Epithelial cell of proximal tubule (primary cell): ENCODE measurements around the gene UST. TPM values are rescaled to one million over a fixed set of nuclear protein-coding genes. Genes with fewer than 3 reads are reported as not detected.
"Not testable (repeated sequence)": the region's sequence is repeated elsewhere in the genome, so short reads cannot be mapped to it uniquely, and the experiment has no call there.

Experiments used
- DNase-seq: peaks from one replicate; pipeline ENCODE4 v3.0.0-alpha.2; 2011; ENCODE audit warnings: low read depth
- H3K4me3 ChIP-seq: 2 replicates; pipeline ENCODE4 v1.5.1; 2011; ENCODE audit warnings: low read depth, mild to moderate bottlenecking, low read length
- CTCF ChIP-seq: conservative IDR thresholded peaks from 2 replicates; pipeline ENCODE4 v1.5.1; 2012; ENCODE audit warnings: low read depth, mild to moderate bottlenecking, low read length
- total RNA-seq: library from RNA; depleted of rRNA; stranded (reverse); fragments of >200 nt; gene quantifications from 2 replicates; pipeline ENCODE4 v1.2.3, GENCODE V29; 2015

The UST gene
- total RNA-seq, 1 donor from 2014 or later = 1.1 TPM

DNA sequence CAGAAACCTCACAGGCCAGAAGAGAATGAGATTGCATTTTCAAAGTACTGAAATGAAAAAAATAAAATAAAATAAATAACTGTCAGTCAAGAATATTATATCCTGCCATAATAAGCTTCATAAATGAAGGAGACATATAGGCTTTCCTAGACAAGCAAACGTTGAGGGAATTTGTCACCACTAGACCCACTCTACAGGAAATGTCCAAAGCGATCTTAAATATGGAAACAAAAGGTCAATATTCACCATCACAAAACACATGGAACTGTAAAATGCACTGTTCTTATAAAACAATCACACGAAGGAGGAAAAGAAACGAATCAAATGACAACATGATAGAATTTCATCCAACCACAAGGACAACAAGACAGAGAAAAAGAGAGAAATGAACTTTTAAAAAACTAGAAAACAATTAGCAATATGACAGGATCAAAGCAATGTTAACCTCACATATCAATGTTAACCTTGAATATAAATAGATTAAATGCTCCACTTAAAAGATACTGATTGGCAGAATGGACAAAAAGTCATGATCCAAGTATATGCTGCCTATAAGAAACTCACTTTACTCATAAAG, 352.0 kb downstream of the UST start:
- no peak for DNase-seq
- no peak overlapping the region for H3K4me3 ChIP-seq
- no peak for TF ChIP-seq CTCF

DNA sequence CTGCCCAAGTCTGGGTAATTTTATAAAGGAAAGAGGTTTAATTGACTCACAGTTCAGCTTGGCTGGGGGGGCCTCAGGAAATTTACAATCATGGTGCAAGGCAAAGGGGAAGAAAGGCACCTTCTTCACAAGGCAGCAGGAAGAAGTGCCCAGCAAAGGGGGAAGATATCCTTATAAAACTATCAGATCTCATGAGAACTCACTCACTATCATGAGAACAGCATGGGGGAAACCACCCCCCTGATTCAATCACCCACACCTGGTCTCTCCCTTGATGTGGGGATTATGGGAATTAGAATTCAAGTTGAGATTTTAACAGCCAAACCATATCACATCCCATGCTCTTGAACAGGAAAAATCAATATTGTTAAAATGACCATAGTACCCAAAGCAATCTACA, 355.5 kb downstream of the UST start:
- no peak for TF ChIP-seq CTCF
- DNase-seq = no peak
- H3K4me3 ChIP-seq = no peak overlapping the region

DNA sequence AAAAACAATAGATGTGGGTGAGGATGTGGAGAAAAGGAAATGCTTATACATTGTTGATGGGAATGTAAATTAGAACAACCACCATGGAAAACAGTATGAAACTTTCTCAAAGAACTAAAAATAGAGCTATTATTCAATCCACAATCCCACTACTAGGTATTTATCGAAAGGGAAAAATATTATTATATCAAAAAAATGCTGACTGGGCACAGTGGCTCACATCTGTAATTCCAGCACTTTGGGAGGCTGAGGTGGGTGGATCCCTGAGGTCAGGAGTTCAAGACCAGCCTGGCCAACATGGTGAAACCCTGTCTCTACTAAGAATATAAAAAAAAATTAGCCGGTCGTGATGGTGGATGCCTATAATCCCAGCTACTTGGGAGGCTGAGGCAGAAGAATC, 357.1 kb downstream of the UST start:
- not testable (repeated sequence) for H3K4me3 ChIP-seq, DNase-seq

DNA sequence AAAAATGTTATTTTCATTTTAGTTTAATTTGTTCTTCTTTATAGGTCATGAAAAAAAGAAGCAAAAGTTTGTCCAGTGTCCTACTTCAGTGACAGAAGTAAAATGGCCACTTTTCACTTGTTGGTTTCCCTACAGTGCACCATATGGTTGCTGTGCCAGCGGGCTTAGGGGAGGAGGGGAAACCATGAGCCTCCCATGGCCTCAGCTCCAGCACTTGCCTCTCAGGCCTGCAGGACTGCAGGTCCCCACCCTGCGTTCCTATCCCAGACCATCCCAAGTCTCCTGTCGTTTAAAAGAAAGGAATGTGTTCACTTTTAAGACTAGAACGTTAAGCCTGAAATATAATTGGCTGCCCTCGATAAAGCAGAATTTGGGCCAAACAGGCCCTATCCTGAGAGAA, 360.7 kb downstream of the UST start:
- DNase-seq = no peak
- no peak overlapping the region for H3K4me3 ChIP-seq
- TF ChIP-seq CTCF = no peak

GRCh38 chr6:149108038-149108748, 361.4 kb downstream of the UST start:
- no peak for TF ChIP-seq CTCF
- DNase-seq = no peak
- no peak overlapping the region for H3K4me3 ChIP-seq

GRCh38 chr6:149108749-149109100, 361.9 kb downstream of the UST start:
- DNase-seq = no peak
- no peak overlapping the region for H3K4me3 ChIP-seq
- no peak for TF ChIP-seq CTCF

DNA sequence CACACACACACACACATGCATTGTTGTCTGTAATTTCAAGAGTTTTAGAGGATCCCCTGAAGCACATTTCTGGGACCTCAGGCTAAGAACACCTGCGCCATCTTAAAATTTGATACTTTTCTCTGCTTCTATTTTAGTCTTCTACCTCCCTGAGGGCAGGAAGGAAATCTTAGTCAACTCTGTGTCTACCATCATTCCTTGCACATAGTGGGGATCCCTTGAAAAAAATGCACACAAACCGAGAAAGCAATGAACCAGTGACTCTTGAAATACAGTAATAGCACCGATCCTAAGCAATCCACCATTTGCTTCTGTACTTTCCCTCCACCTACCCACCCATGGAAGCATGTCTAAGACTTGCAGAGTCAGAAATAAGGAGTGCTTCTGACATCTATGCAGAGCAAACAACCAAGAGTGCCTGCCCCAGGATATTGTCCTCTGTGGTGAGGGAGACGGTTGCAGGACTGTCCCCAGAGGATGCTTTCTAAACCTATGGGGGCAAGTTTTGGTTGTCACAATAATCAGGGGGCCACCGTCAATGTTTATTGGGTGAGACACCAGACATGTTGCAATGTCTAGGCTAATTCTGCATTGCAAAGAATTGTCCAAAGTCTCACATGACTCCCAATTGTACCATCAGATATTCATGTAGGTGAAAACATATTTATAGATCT, 362.7 kb downstream of the UST start:
- no peak for TF ChIP-seq CTCF
- no peak for DNase-seq
- H3K4me3 ChIP-seq = no peak overlapping the region
